ENCODE measurements around the gene SAMSN1. TPM values are rescaled to one million over a fixed set of nuclear protein-coding genes. Genes with fewer than 3 reads are reported as not detected.

Gene SAMSN1
- 0.05 TPM in 1 of 2 replicates, not detected in the other for total RNA-seq

DNA sequence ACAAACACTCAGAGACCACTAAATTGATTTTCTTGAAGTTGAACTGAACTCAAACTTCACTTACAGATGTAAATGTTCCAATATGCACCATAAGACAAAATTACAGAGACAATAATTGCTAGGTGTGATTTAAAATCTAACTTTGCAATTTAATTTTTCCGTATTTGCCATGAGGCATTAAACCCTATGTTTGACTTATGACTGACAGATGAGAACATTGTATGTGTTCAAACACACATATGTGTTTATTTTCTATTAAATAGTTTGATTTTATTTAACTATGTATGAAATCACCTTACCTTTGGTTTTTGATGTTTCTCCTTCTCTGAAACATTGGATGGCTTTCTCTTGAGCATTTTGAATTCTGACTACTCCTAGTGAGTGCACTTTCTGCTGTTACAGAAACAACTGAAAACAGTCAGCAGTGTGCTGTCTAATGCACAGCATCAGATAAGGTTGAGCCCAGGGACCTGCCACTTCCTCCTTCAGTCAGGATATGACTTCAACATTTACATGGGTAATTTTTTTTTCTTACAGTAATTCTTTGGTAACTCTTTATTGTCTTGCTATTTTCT, at the start of gene SAMSN1:
Gene SAMSN1, minus strand, starts transcription at position 410 of the 575 bp plus-strand sequence. Its CDS starts 54 bp downstream, at position 356.
- DNase-seq: peak; percentile 53

DNA sequence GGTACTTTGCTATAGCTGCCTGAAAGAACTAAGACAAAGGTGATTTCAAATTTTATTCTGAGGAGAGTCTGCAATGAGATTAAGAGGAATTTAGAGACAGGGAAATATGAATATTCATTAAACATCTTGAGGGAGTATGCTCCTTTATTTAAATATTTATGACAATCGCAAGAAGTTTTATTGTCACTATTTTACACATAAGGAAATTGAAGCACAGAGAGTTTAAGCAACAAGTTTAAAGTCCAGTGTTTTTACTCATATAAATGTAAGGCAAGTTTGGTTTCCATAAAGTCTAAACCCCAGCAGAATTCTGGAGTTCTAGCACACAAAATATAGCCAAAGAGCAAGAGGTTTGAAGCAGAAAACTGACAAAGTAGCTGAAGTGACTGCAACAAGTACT, 49.3 kb upstream of the SAMSN1 start:
- no peak for DNase-seq

DNA sequence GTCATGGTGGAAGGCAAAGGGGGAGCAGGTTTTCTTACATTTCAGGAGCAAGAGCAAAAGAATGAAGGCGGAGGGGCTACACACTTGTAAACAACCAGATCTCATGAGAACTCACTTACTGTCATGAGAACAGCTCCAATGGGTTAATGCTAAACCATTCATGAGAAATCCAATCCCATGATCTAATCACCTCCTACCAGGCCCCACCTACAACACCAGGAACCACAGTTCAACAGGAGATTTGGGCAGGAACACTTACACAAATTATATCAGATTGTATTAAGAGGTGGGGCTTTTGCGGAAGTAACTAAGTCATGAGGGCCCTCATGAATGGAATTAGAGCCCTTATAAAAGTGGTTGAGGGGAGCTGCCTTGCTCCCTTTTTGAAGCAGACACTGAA, 48.9 kb upstream of the SAMSN1 start:
- no peak for DNase-seq

DNA sequence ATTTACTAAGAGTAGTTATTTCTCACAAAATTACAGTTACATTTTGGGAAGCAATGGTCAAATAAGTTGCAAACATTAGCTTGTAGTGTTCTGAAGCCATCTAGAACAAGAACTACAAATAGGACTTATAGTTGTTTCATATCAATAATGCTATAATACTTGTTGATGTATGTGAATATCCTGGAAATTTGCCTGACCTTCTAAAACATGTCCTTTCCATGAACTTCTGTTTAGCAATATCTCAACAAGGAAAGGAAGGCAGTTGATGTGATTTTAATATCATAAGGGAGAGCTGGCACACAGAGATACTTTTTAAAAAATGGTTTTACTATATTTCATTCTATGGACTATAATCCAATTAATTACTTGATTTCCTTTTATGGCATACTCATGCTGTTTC, 47.1 kb upstream of the SAMSN1 start:
- DNase-seq: no peak

DNA sequence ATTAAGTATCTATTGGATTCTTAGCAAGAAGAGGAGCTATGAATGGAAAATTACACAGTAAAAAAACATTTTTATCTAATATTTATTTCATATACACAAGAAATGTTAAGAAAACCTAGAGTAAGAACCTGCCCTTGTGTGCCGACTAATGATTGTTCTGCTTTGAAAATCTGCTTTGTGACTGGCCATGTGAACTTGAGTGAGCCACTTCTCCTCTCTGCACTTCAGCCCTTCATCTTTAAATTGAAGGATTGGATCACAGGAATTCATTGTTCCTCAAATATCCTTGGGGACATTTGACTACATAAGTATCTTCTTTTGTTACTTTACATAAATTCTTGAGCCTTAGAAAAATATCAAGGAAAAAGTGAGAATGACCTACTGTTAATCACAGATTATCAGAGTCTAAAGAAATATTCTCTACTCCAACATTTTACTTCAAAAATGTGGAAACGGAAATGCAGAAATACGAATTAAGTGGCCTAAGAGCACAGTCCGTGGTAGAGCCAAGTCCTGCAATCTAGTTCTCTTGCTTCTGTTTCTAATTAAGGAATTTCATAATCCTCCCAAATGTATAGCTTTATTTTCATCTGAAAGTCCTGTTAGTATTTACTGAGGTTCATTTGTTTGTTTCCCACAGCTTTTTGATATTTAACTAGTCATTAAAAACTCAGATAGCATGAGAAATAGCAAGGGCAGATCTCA, 46.3 kb upstream of the SAMSN1 start:
- DNase-seq: no peak

DNA sequence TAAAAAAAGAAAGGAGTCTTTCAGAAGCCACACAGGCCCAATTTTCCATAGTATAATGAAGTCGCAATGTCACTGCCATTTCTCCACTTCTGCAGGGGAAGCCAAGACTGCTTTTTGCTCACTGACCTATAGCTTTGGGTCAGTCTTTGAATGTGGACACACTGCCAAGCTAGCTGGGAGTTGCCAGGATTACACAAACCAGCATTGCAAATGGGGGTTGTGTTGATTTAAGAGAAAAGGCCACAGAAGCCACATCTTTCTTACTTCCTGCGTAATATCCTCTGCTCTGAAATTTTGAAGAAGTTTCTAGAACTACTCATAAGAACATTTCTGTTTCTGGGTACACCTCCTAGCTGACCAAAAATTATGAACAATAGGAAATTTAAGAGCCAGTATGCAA, 45.8 kb upstream of the SAMSN1 start:
- no peak for DNase-seq

DNA sequence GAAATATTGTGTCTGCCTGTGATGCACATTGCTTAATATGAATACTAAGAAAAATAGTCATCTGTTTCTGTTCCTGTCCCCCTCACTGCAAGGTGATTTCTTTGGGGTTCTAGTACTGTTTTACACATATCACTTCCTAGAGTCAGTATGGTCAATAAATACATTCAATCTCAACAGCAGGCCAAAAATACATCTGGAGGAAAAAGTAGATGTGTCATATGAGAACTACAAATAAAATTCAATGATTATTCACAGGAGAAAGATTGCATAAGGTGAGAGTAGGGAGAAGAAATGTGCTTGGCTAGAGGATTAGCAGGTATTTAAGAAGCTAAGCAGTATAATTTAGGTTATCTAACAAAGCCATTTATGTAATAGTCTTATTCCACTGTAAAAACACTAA, 45.3 kb upstream of the SAMSN1 start:
- DNase-seq: no peak

DNA sequence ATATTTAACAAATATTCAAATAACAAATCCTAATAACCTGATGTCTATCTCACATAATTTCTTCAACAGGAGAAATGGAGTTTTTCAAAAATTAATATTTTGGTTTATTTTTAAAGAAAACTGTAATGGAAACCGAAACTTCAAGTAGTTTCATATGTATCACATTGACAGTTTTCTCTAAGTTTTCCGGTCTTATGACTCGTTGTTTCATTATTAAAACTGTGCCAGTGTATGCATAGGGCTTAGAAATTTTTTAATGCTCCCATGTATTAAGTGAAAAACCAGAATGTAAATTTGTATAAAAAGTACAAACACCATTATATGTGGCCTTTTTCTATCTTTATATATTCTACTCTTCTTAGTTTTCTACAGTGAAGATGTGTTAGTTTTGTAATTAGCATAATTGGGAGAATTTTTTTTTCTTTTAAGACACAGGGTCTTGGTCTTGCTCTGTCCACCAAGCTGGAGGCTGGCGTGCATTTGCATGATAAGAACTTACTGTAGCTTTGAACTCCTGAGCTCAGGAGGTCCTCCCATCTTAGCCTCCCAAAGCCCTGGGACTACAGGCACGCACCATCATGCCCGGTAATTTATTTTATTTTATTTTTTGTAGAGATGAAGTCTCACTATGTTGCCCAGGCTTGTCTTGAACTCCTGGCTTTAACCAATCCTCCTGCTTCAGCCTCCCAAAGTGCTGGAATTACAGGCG, 43.9 kb upstream of the SAMSN1 start:
- no peak for DNase-seq

DNA sequence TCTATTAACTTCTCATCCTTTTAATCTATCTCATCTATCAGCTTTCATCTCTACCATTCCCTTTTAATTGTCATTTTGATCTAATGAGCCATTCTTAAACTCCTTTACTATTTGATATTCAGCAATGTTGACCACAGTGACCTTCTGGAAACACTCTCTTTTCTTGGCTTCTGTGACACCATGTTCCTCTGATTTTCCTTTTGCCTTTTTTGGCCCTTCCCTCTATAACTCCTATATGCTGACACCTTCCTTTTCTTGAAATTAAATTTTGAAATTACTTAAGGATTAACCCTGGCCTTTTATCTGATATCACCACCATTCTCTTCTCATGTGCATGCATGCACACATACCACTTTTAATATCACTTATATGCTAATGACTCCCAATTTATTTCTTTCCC, 41.2 kb upstream of the SAMSN1 start:
- no peak for DNase-seq

DNA sequence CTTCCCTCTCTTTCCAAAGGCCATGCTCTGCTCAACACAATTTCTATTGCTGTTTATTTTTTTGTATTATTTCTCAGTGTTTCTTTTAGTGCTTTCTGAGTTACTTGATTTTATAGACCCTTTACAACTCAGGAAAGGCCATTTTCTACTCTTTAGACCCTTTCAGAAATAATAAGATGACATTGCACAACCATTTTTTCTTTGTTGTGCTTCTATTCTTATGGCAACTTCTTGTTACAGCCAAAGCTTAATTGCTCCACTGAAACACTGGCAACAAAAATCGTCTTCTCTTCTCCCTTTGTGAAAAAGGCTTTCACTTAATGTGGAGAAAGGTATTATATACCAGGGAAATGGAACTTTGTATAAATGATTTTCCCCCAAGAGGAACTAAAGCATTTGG, 39.0 kb upstream of the SAMSN1 start:
- no peak for DNase-seq

DNA sequence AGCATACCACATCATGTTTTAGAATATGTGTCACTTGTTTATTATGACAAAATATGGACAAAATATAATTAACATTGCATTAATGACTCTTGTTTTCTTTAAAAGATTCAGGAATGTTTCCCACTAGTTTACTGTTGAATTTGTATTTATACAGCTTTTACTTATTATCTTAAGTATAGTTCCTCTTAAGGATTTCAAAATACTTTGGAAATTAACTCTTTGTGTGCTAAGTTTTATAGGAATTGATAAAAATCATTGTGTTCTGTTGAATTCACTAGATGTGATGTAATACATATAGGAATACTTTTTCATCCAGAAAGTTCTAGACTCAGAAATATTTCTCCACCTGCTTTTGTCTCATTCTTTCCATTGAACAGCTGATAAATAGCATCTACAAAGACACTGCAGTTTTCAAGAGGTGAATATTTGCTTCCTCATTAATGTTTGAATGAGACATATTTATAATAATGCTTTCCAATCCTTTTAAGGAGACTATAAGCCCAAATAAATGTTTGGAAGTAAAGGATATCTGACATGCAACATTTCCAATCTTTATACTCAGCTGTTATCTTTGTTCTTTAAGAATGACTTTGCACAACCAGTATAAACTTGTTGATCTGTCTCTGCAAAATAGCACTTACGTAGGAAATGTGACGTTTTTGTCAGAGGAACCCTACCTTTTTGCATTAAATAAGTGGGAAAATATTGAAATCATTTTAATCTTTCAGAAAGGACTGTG, 38.4 kb upstream of the SAMSN1 start:
- no peak for DNase-seq

DNA sequence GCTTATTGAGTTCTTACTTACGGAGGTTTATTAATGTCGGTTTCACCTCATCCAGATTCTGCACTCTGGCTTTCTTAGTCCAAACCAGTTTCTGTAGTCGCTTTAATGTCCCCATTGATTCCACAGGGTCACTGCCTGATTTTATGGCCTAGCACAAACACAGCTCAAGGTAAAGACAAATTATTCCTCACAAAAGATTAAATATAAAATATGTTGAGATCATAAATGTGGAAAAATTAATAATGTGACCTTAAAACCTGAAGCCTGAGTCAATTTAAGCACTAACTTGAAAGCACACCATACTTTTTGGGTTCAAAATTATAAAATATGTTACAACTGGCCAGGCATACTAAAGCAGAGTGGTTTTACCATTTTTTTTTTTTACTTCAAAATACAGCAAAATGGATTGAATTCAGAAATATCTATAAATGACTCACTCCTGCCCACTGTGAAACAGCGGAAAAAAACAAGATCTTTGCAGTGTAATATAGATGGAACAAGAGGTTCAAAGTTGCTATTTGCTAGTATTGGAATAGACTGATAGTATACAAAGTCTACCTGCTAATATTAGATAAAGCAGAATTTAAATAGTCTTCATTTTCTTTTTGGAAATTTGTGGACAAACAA, 37.6 kb upstream of the SAMSN1 start:
- DNase-seq: no peak

DNA sequence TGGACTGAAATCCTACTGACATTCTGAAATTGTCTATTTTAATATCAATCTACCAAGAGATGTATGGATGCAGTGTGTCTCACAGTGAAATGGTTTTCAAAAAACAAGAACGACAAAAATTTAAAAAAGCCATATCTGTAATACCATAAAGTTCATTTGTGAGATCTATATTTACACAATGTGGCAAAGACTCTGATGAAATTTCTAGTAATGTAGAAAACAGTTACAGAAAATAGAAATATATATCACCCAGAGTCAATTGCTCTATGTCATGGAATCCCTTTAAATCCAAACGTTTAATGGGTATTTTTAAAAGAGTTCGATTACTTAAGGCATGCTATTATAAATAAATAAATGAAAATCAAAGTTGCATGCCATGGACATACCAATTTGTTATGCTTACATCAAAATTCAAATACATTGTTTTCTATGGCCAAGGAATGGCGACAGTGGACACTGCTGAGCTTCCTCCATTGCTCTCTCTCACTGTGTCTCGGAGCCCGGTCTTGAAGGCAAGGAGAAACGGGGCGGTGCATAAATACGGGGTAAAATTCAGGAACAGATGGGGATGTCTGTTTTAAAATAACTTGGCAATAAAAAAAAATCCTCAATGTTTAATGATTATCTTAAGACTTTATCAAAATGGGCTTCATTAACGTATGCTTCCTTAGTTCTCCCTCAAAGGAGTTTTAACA, 37.0 kb upstream of the SAMSN1 start:
- DNase-seq: no peak

DNA sequence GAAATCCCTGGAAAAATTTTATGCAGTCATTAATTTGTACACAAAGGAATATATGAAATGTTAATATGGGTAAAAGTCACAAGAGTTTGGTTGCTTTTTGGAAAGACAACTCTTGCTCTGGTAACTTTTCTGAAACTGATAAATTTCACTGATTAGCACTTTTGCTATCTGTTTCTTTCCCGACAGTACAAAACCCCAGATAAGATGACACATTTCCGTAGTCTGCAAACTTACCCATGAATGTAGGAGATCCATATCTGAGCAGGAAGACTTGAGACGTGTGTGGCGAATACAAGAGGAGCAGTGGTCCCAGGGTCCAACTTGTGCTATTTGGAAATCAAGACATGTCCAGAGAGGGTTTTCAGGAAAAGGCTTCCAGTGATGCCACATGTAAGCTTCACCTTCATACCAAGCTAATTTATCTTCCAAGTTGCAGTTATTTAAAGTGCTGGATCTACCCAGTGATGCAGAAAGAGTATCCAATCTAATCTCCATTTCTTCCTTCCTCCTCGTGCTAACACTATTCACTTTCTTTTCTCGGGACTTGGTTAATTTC, 35.9 kb upstream of the SAMSN1 start:
- DNase-seq: no peak

DNA sequence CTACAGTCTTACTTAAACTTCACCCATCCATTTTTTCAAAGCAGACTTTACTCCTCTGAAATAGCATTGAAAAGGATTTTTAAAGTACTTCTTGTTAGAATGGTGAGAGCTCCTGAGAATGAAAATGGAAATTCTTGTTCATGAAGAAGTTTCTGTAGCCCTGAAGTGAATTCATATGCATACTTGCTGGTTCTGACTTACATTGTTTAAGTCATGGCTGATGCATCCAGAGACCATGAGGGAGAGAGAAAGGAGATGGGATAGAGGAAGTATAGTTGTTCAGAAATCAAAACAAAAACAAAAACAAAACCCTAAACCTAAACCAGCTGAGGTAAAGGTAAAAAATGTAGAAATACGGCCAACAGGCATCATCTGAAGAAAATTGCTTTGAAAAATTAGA, 27.1 kb upstream of the SAMSN1 start:
- DNase-seq: no peak

DNA sequence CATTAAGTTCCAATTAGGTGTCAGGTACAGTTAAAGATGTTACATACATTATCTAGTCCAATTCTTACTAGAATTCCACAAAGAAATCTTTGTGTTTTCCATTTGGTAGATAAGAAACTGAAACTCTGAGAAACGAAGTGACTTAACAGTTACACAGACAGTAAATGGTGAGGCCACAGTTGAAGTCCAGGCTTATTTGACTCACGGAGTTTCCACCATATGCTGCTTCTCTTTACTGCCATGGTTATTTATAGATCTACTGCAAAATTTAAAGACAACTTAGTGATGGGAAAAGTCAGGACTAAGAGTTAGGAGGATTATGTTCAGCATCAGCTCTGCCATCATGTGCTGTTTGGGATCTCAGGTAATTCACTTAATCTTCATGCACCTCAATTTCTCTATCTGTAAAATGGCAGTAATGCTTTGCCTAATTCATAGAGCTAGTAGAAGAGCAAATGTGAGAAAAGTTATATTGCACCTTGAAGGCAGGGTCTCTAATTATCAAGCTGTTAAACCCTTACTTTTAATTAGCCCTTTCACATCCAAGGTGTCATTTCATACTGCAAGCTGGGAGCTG, 26.2 kb upstream of the SAMSN1 start:
- no peak for DNase-seq

DNA sequence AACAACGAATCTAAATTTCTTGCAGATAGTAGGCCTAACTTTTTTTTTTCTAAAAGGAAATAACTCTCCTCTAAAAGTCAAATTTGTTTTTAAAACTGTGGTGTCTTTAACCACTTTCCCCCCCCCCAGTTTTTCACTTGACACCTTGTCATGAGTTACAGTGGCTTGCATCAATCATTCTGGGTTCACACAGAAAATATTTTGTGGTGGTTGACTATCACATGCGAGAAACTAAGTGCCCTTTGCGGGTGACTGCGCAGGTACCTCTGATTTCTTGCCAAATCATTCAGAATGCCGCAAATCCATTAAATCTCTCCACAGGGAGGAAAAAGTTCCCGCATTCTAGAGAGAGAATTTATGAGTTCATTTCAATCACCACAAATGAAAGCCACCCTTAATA, 23.8 kb upstream of the SAMSN1 start:
- no peak for DNase-seq

DNA sequence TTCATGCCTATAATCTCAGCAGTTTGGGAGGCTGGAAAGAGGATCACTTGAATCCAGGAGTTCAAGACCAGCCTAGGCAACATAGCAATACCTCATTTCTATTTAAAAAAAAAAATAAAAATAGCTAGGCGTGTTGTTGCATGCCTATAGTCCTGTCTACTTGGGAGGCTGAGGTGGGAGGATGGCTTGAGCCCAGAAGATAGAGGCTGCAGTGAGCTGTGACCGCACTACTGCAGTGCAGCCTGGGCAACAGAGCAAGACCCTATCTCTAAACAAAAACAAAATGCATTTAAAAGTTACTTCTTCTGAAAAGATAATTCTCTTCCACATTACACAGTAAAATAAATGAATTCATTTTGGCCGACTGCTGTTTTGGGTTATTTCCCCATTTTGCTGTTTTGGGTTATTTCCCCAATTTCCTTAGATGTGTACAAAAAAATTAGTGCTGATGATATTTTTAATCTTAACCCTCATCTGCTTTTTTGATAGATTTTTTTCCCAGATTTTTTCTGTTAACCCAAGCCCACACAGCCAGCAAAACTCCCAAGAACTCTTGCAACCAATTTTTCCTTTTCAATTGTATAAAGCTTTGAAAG, 23.0 kb upstream of the SAMSN1 start:
- DNase-seq: no peak

DNA sequence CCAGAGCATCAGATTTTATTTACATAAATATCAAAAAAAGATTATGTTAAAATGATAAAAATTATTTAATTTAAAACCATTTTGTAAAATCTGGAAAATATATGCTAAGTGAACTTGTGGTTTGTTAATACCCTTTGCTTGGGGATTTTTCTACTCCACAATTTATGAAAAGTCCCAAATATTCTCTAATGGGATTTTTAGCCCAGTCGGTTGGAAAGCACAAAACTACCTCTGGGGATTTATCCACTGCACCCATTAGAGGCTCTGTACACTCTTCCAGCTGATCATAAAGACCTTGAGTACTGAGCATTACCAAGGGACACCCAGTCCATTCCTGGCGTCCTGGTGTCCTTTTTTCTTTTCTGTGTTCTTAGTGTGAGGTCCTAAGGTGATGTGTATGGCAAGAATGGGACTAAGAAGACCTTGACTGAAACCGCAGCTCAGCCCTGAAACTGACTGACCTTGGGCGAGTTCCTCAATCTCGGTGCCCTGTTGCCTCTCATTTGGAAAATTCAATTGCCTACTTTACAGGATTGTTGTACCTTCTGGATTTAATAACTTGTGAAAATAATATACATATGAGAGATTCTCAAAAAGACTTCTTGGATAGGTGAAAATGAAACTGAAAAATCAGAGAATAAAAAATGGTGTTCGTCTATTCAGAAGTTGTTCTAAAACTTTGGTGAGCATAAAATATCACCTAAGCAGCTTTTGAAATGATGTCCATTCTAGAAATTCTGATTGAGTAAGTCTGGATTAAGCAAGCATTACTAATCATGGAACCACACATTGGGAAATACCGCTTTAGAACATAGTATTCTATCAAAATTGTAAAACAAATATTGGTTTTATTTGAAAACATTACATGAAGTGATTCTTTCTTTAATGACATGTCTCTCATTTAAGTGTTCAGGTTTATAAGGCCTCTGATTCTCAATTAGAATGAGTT, 21.5 kb upstream of the SAMSN1 start:
- no peak for DNase-seq

DNA sequence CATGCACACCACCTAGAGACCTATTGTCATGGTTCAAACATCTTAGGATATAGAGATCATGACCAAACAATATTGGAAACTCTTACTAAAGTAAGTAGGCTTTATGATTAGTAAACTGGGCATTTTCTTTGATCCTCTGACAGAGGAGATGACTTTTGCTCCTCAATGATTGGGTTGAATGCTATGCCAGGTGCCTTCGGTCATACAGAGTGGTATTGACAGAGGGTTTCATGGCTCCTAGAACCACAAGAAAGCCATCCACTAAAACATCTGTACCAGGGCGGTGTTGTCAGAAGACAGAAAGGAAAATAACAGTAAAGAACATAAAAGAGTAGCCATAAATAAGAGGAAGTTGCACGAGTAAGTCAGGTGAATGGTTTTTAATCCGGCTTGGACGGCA, 20.8 kb upstream of the SAMSN1 start:
- DNase-seq: no peak
